ENCODE data around the gene SMOC2. TPM values are rescaled to one million over a fixed set of nuclear protein-coding genes. Genes with fewer than 3 reads are reported as not detected.

SMOC2 gene
- total RNA-seq, 4 donors from 2014 or later, result 10.7 to 14.9 (median 13.7) TPM

GRCh38 chr6:168583126-168583525 lies 142.1 kb downstream of the SMOC2 start:
- DNase-seq, result no peak
- Histone ChIP-seq H3K9me3 (no peaks in the 10 kb centered on the region), H3K27me3 (no peaks in the 10 kb centered on the region), H3K4me3 (no peak overlapping the region), H3K4me1 (no peaks in the 10 kb centered on the region), H3K27ac (peak overlapping the region in 1 of 4 donors; percentile 27), H3K36me3 (no peaks in the 10 kb centered on the region)
- TF ChIP-seq POLR2A (IDR thresholded peaks at IDR 0.05) (no peak), CTCF (IDR thresholded peaks at IDR 0.05) (no peak)

- Histone ChIP-seq H3K27ac (peak overlapping the region in 2 of 4 donors; percentile 5 to 7), H3K36me3 (no peaks in the 10 kb centered on the region), H3K4me3 (no peak overlapping the region), H3K27me3 (no peaks in the 10 kb centered on the region), H3K9me3 (no peaks in the 10 kb centered on the region), H3K4me1 (no peaks in the 10 kb centered on the region)
- no peak for TF ChIP-seq POLR2A (IDR thresholded peaks at IDR 0.05)
- no peak for TF ChIP-seq CTCF (IDR thresholded peaks at IDR 0.05)
- DNase-seq, result no peak
Observed at GRCh38 chr6:168583821-168584220, 142.8 kb downstream of the SMOC2 start.

- TF ChIP-seq POLR2A (IDR thresholded peaks at IDR 0.05) (no peak), CTCF (IDR thresholded peaks at IDR 0.05) (no peak)
- Histone ChIP-seq H3K27me3 (no peaks in the 10 kb centered on the region), H3K36me3 (no peaks in the 10 kb centered on the region), H3K4me3 (no peak overlapping the region), H3K4me1 (no peaks in the 10 kb centered on the region), H3K27ac (peak overlapping the region in 2 of 4 donors; percentile 5 to 7), H3K9me3 (no peaks in the 10 kb centered on the region)
- no peak for DNase-seq
Observed at GRCh38 chr6:168584249-168584648, 143.3 kb downstream of the SMOC2 start.

GRCh38 chr6:168584671-168585070 lies 143.7 kb downstream of the SMOC2 start:
- Histone ChIP-seq H3K27me3 (no peaks in the 10 kb centered on the region), H3K4me3 (no peak overlapping the region), H3K36me3 (no peaks in the 10 kb centered on the region), H3K9me3 (no peaks in the 10 kb centered on the region), H3K27ac (no peak overlapping the region), H3K4me1 (no peaks in the 10 kb centered on the region)
- TF ChIP-seq CTCF (IDR thresholded peaks at IDR 0.05), result no peak
- DNase-seq, result no peak

GRCh38 chr6:168585441-168585840 lies 144.5 kb downstream of the SMOC2 start:
- Histone ChIP-seq H3K4me3 (no peak overlapping the region), H3K4me1 (no peaks in the 10 kb centered on the region), H3K9me3 (no peaks in the 10 kb centered on the region), H3K27ac (no peak overlapping the region), H3K36me3 (no peaks in the 10 kb centered on the region), H3K27me3 (no peaks in the 10 kb centered on the region)
- no peak for TF ChIP-seq POLR2A (IDR thresholded peaks at IDR 0.05)
- TF ChIP-seq CTCF (IDR thresholded peaks at IDR 0.05), result no peak
- DNase-seq, result no peak

- H3K27me3 ChIP-seq, result no peaks in the 10 kb centered on the region
- DNase-seq, result no peak
- no peaks in the 10 kb centered on the region for H3K36me3 ChIP-seq
- H3K9me3 ChIP-seq, result no peaks in the 10 kb centered on the region
- H3K4me1 ChIP-seq, result no peaks in the 10 kb centered on the region
- no peak overlapping the region for H3K27ac ChIP-seq
- TF ChIP-seq POLR2A (IDR thresholded peaks at IDR 0.05), result no peak
- TF ChIP-seq CTCF (IDR thresholded peaks at IDR 0.05), result no peak
- no peak overlapping the region for H3K4me3 ChIP-seq
Observed at GRCh38 chr6:168589275-168589674, 148.3 kb downstream of the SMOC2 start.

Data from Peyer's patch (tissue), 4 donors.